GM12801 (cell line): ENCODE measurements around the gene VEZT.

Source experiments
- CTCF ChIP-seq: IDR thresholded peaks from one replicate; pipeline ENCODE4 v1.5.1; 2011; ENCODE audit warnings: control low read depth; ENCODE audit not compliant: insufficient read length; ENCODE audit errors: extremely low read depth

Gene VEZT

DNA sequence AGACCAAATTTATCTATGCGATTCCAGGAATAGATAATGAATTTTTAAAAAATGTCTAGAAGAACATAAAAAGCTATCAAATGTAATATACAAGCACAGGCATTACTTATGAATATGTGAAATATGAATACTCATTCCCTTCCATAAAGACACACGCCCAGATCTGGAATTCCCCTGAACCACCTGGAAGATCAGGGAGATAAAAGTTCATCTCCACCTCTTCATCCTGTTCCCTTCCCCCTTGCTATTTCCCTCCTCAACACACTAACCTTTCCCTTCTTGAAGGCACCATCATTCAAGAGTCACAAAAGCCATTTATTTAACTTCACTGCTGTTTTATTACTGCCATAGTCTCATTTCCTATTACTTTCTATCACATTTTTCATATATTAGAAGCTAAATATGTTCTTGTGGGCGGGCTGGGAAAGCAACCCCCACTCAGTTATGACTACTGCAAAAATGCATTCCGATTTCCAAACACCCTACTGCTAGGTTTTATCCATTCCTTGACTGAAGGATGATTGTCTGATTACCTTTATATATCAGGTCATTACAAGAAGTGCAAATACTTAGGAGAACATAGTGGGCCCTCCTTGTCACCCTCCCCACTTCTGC lies 16.4 kb upstream of the VEZT start:
- no peak for TF ChIP-seq CTCF

DNA sequence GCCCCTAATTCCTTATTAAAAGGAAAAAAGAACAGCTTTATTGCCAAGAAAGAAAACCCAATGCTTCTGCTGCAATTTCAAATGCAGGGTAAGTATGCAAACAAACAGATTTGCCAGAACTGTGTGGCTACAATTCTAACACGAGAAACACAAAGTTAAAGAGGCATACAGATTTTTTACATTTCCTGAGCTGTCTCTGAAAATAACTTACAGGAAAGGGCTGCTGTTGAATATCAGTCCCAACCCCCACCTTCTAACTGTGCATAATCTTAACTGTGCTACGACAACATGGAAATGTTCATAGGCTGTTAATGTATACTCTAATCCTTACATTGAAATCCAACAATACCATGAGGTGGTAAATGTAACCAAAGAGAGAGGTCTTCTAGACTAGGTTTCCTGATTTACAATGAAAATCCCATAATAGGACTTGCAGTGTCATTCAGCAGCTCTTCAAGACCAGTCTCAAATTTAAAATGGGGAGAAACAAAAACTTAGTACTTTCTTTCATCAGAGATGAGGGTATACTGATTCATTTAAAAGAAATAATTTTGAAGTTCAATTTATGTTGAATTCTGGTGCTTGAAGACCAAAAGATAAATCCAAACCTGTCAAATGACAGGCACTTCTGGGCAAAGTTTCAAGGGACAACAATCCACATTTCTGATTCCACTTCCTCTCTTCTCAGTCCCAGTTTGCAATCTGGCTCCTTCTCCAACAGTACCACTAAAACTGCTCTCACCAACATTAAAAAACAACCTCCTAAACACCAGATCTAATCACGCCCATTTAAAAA lies 14.7 kb upstream of the VEZT start:
- no peak for TF ChIP-seq CTCF

- TF ChIP-seq CTCF, result no peak
Measured at GRCh38 chr12:95203487-95204030, 14.0 kb upstream of the VEZT start.

DNA sequence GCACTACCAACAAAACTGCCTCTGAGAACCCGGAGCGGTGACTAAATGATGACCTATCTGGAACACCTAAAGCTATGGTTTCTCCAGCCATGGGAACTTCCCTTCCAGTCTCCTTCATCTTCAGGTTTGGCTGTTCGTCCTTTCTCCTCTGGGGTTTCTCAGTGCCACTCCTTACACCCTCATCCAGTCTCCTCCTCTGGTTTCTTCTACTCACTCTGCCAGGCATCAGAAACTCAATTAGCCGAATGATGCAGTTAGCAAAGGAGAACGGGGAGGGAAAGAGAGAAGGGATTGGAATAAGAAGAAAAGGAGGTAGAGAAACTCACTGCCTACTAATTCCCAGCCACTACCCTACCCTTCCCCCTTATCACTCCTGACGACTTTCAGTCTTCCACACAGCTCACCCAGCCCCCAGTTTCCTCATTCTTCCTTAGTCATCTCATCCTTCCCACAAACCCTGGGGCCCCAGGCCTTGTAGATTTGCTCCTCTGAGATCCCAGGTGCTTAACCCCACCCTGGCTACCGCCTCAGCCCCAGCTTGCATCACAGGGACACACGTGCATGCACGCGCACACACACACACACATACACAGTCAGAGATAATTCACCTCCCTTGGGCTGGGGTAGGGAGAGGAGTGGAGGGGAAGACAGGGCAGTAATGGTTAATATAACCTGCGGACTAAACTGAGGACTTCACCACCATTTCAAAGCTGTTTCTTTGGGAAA lies 13.3 kb upstream of the VEZT start:
- TF ChIP-seq CTCF, result no peak

DNA sequence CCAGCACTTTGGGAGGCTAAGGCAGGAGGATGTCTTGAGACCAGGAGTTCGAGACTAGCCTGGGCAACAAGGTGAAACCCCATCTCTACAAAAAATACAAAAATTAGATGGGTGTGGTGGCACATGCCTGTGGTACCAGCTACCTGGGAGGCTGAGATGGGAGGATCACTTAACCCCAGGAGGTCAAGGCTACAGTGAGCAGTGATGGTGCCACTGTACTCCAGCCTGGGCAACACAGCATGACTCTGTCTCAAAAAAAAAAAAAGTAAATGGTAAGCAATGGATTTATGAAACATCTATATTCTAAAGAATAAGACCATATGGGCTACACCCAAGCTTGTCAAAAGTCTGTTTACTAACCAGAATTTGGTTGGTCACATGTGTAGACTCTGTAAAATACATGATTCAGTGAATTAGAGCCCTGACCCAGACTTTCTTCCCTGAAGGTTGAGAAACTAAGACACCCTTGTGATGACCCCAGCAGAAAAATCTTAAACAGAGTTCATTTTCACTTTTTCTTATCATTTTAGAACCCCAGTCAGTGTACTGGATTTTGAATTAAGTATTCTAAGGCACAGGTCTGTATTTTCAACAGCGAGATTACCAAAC lies 12.5 kb upstream of the VEZT start:
- no peak for TF ChIP-seq CTCF

GRCh38 chr12:95205685-95206084 lies 11.9 kb upstream of the VEZT start:
- TF ChIP-seq CTCF, result no peak

DNA sequence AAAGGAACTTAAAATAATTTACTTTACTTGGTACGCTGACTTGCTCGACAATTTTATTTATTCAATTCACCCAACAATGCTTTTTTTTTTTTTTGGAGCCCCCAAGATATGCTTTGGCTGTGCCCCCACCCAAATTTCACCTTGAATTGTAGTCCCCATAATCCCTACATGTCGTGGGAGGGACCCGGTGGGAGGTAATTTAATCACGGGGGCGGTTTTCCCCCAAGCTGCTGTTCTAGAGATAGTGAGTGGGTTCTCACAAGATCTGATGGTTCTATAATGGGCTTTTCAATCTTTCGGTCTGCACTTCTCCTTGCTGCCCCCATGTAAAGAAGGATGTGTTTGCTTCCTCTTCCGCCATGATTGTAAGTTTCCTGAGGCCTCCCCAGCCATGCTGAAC lies 10.7 kb upstream of the VEZT start:
- TF ChIP-seq CTCF, result no peak
